ENCODE measurements around the gene KLRF2. TPM values are rescaled to one million over a fixed set of nuclear protein-coding genes. Genes with fewer than 3 reads are reported as not detected.

KLRF2 gene
- polyA plus RNA-seq, 1 donor from 2014 or later = not detected

Other genes with a start within 250 kb of the KLRF2 start
- gene CLEC2D, start 211.8 kb upstream of the KLRF2 start, polyA plus RNA-seq (ENCODE audit: insufficient read depth, low read depth, low replicate concordance) = 0.81 TPM
- not detected for gene CLECL1, start 148.4 kb upstream of the KLRF2 start, polyA plus RNA-seq (ENCODE audit: insufficient read depth, low read depth, low replicate concordance)
- gene CD69, start 120.6 kb upstream of the KLRF2 start, polyA plus RNA-seq (ENCODE audit: insufficient read depth, low read depth, low replicate concordance) = not detected
- gene KLRF1, start 54.0 kb upstream of the KLRF2 start, polyA plus RNA-seq (ENCODE audit: insufficient read depth, low read depth, low replicate concordance) = not detected
- 0.90 TPM for gene CLEC2B, start 12.1 kb upstream of the KLRF2 start, polyA plus RNA-seq (ENCODE audit: insufficient read depth, low read depth, low replicate concordance)
- gene CLEC2A, start 50.9 kb downstream of the KLRF2 start, polyA plus RNA-seq (ENCODE audit: insufficient read depth, low read depth, low replicate concordance) = not detected
- gene CLEC12A, start 89.9 kb downstream of the KLRF2 start, polyA plus RNA-seq (ENCODE audit: insufficient read depth, low read depth, low replicate concordance) = not detected
- not detected for gene CLEC1B, start 117.6 kb downstream of the KLRF2 start, polyA plus RNA-seq (ENCODE audit: insufficient read depth, low read depth, low replicate concordance)
- gene CLEC12B, start 129.1 kb downstream of the KLRF2 start, polyA plus RNA-seq (ENCODE audit: insufficient read depth, low read depth, low replicate concordance) = not detected
- 0.80 TPM for gene CLEC9A, start 149.2 kb downstream of the KLRF2 start, polyA plus RNA-seq (ENCODE audit: insufficient read depth, low read depth, low replicate concordance)
- gene CLEC1A, start 217.5 kb downstream of the KLRF2 start, polyA plus RNA-seq (ENCODE audit: insufficient read depth, low read depth, low replicate concordance) = 1.5 TPM
- gene CLEC7A, start 248.7 kb downstream of the KLRF2 start, polyA plus RNA-seq (ENCODE audit: insufficient read depth, low read depth, low replicate concordance) = not detected

All from brain (organoid and tissue), 1 donor.